ENCODE results near the gene SSPN. TPM values are rescaled to one million over a fixed set of nuclear protein-coding genes. Genes with fewer than 3 reads are reported as not detected.
"Not testable (repeated sequence)": the region's sequence is repeated elsewhere in the genome, so short reads cannot be mapped to it uniquely, and the experiment has no call there.

SSPN gene
- total RNA-seq, 1 experiment from 2014 or later, result 3.1 TPM

GRCh38 chr12:26233631-26234030 lies 38.3 kb downstream of the SSPN start:
- CTCF ChIA-PET, result interaction anchor here (0.6 kb wide), 1 partner anchor 387 kb away, joined by 3 read pairs; no protein-coding TSS in a partner anchor
- H3K4me1 ChIP-seq, result no peaks in the 10 kb centered on the region
- no peak for DNase-seq
- H3K27me3 ChIP-seq (replicated peaks; ENCODE audit: control insufficient read depth, insufficient read depth, low read length), result no peaks in the 10 kb centered on the region
- no peaks in the 10 kb centered on the region for H3K4me1 Mint-ChIP-seq (ENCODE audit: low read depth, unreplicated experiment)
- H3K27ac Mint-ChIP-seq (ENCODE audit: unreplicated experiment), result no peak overlapping the region
- no peaks in the 10 kb centered on the region for H3K9me3 ChIP-seq
- no TSS peak for BruUV-seq (replicated peaks)
- intact Hi-C loops (cut with micrococcal nuclease; ENCODE audit: unreplicated experiment), result no loop called here
- H3K4me3 Mint-ChIP-seq (ENCODE audit: unreplicated experiment), result no peak overlapping the region
- H3K9me3 Mint-ChIP-seq (ENCODE audit: unreplicated experiment), result no peaks in the 10 kb centered on the region
- peaks cover 8% of the 10 kb centered on the region for H3K27me3 Mint-ChIP-seq (ENCODE audit: insufficient read depth, unreplicated experiment)
- TF ChIP-seq CTCF (IDR thresholded peaks at IDR 0.05; ENCODE audit: insufficient read depth in 1 of 2, low read depth in 1 of 2, low read length in 1 of 2, severe bottlenecking in 1 of 2, unreplicated experiment in 1 of 2), result no peak
- no peak overlapping the region for H3K4me3 ChIP-seq (ENCODE audit: low read depth, low read length)
- POLR2A ChIA-PET, result no interaction called here
- no peaks in the 10 kb centered on the region for H3K36me3 Mint-ChIP-seq (ENCODE audit: insufficient read depth, unreplicated experiment)
- no peaks in the 10 kb centered on the region for H3K36me3 ChIP-seq (ENCODE audit: control insufficient read depth, insufficient read depth, low read length)

GRCh38 chr12:26235465-26235864 lies 40.1 kb downstream of the SSPN start:
- H3K4me3 ChIP-seq (ENCODE audit: low read depth, low read length); POLR2A ChIA-PET; H3K4me1 Mint-ChIP-seq (ENCODE audit: low read depth, unreplicated experiment); H3K4me1 ChIP-seq; H3K36me3 Mint-ChIP-seq (ENCODE audit: insufficient read depth, unreplicated experiment); intact Hi-C loops (cut with micrococcal nuclease; ENCODE audit: unreplicated experiment); H3K27me3 ChIP-seq (replicated peaks; ENCODE audit: control insufficient read depth, insufficient read depth, low read length); H3K36me3 ChIP-seq (ENCODE audit: control insufficient read depth, insufficient read depth, low read length); H3K4me3 Mint-ChIP-seq (ENCODE audit: unreplicated experiment); DNase-seq; H3K9me3 Mint-ChIP-seq (ENCODE audit: unreplicated experiment); BruUV-seq (replicated peaks); H3K9me3 ChIP-seq; H3K27ac Mint-ChIP-seq (ENCODE audit: unreplicated experiment); H3K27me3 Mint-ChIP-seq (ENCODE audit: insufficient read depth, unreplicated experiment); CTCF ChIA-PET: not testable (repeated sequence)

- H3K27ac Mint-ChIP-seq (ENCODE audit: unreplicated experiment), result no peak overlapping the region
- POLR2A ChIA-PET, result no interaction called here
- DNase-seq, result no peak
Measured at GRCh38 chr12:26238341-26239121, 43.2 kb downstream of the SSPN start.

More at GRCh38 chr12:26238341-26239121, 43.2 kb downstream of the SSPN start:
- no peaks in the 10 kb centered on the region for H3K4me1 ChIP-seq
- no peaks in the 10 kb centered on the region for H3K27me3 ChIP-seq (replicated peaks; ENCODE audit: control insufficient read depth, insufficient read depth, low read length)
- no peaks in the 10 kb centered on the region for H3K9me3 Mint-ChIP-seq (ENCODE audit: unreplicated experiment)
- H3K4me1 Mint-ChIP-seq (ENCODE audit: low read depth, unreplicated experiment), result peaks cover 7% of the 10 kb centered on the region
- no peaks in the 10 kb centered on the region for H3K36me3 ChIP-seq (ENCODE audit: control insufficient read depth, insufficient read depth, low read length)
- no peaks in the 10 kb centered on the region for H3K9me3 ChIP-seq
- H3K4me3 Mint-ChIP-seq (ENCODE audit: unreplicated experiment), result no peak overlapping the region
- BruUV-seq (replicated peaks), result no TSS peak
- TF ChIP-seq CTCF (IDR thresholded peaks at IDR 0.05; ENCODE audit: insufficient read depth in 1 of 2, low read depth in 1 of 2, low read length in 1 of 2, severe bottlenecking in 1 of 2, unreplicated experiment in 1 of 2), result no peak
- H3K4me3 ChIP-seq (ENCODE audit: low read depth, low read length), result no peak overlapping the region
- CTCF ChIA-PET, result interaction anchor here (1.5 kb wide), 1 partner anchor 120 kb away, joined by 4 read pairs; no protein-coding TSS in a partner anchor
- no peaks in the 10 kb centered on the region for H3K36me3 Mint-ChIP-seq (ENCODE audit: insufficient read depth, unreplicated experiment)
- intact Hi-C loops (cut with micrococcal nuclease; ENCODE audit: unreplicated experiment), result no loop called here
- no peaks in the 10 kb centered on the region for H3K27me3 Mint-ChIP-seq (ENCODE audit: insufficient read depth, unreplicated experiment)

Data from Caco-2 (cell line).